Endothelial cell of umbilical vein (primary cell): ENCODE data around the gene ZNG1F. TPM values are rescaled to one million over a fixed set of nuclear protein-coding genes. Genes with fewer than 3 reads are reported as not detected.
A peak's percentile ranks its signal among the peaks of the same experiment; 100 is the strongest.
"Not testable (repeated sequence)": the region's sequence is repeated elsewhere in the genome, so short reads cannot be mapped to it uniquely, and the experiment has no call there.

Experiments used
- BruUV-seq: library from RNA; stranded (reverse); fragments of 400-500 nt; replicated peaks from 2 replicates; lab custom pipeline; 2021; lab: Mats Ljungman, UMichigan
- CTCF ChIA-PET: fragments of 300-600, 350-600 bp; sonication (Branson Sonifier 250); formaldehyde crosslinking; loops from one replicate; lab custom pipeline; 2021; ENCODE audit warnings: antibody characterized with exemption, inconsistent platforms; lab: Charles Lee
- POLR2A ChIA-PET: fragments of 300-600, 350-600 bp; sonication (Branson Sonifier 250); formaldehyde crosslinking; loops from one replicate; lab custom pipeline; 2021; ENCODE audit warnings: antibody characterized with exemption, inconsistent platforms; lab: Charles Lee
- DNase-seq: peaks from one replicate; pipeline ENCODE4 v3.0.0-alpha.2; 2011; ENCODE audit warnings: low read depth, low spot score
- FAIRE-seq: peaks from 2 replicates; lab custom pipeline; 2011; peaks lifted over from hg19 to GRCh38; lab: Jason Lieb, UNC
- H2AFZ ChIP-seq: 2 replicates; pipeline ENCODE4 v1.6.0; 2012; ENCODE audit warnings: low read depth, low read length, control low read depth, inconsistent platforms
- H3K27ac ChIP-seq: 2 replicates; pipeline ENCODE4 v1.5.1; 2011; ENCODE audit warnings: low read depth, mild to moderate bottlenecking, control low read depth, low read length, moderate library complexity; ENCODE audit not compliant: insufficient read depth
- H3K27me3 ChIP-seq, 2 experiments: 2 replicates each; pipeline versions ENCODE4 v1.6.0 to v1.6.1; 2011; ENCODE audit warnings: low read length in 2 of 2, mixed read lengths in 1 of 2; ENCODE audit not compliant: control insufficient read depth in 2 of 2, insufficient read depth in 2 of 2
- H3K36me3 ChIP-seq, 2 experiments: 2 replicates in 1 of 2; 3 replicates in 1 of 2; pipeline ENCODE4 v1.5.1; 2011; ENCODE audit warnings: low read length in 2 of 2, mild to moderate bottlenecking in 1 of 2, moderate library complexity in 1 of 2; ENCODE audit not compliant: control insufficient read depth in 2 of 2, insufficient read depth in 2 of 2; ENCODE audit errors: extremely low read depth in 1 of 2
- H3K4me1 ChIP-seq: 3 replicates; pipeline ENCODE4 v1.5.1; 2011; ENCODE audit warnings: mild to moderate bottlenecking, low read length; ENCODE audit not compliant: control insufficient read depth, insufficient read depth; ENCODE audit errors: extremely low read depth
- H3K4me2 ChIP-seq: 2 replicates; pipeline ENCODE4 v1.6.1; 2011; ENCODE audit warnings: low read length, control low read depth, mixed read lengths; ENCODE audit not compliant: insufficient read depth
- H3K4me3 ChIP-seq, 3 experiments: fragments of 200-600 bp in 1 of 3; sonication (generic), shearing (Covaris generic) in 1 of 3; replicated peaks in 1 of 3; 2 replicates each; pipeline ENCODE4 v1.5.1; 2011 to 2016; ENCODE audit warnings: control low read depth in 3 of 3, low read length in 3 of 3, mild to moderate bottlenecking in 2 of 3, inconsistent platforms in 1 of 3, low read depth in 1 of 3, moderate library complexity in 1 of 3; ENCODE audit not compliant: insufficient read depth in 1 of 3
- H3K79me2 ChIP-seq: 2 replicates; pipeline ENCODE4 v1.6.0; 2012; ENCODE audit warnings: low read length, inconsistent platforms; ENCODE audit not compliant: control insufficient read depth, insufficient read depth
- H3K9ac ChIP-seq: replicated peaks from 2 replicates; pipeline ENCODE3; 2011; ENCODE audit warnings: low read length, control low read depth; ENCODE audit not compliant: insufficient read depth; ENCODE audit errors: extremely low read depth
- H3K9me1 ChIP-seq: replicated peaks from 3 replicates; pipeline ENCODE4 v1.6.0; 2011; ENCODE audit warnings: mild to moderate bottlenecking, low read length; ENCODE audit not compliant: control insufficient read depth, insufficient read depth; ENCODE audit errors: extremely low read depth
- H3K9me3 ChIP-seq: replicated peaks from 2 replicates; pipeline ENCODE4 v1.5.1; 2012; ENCODE audit warnings: low read length, inconsistent platforms; ENCODE audit not compliant: control insufficient read depth, insufficient read depth
- H4K20me1 ChIP-seq: replicated peaks from 2 replicates; pipeline ENCODE3; 2011; ENCODE audit warnings: mild to moderate bottlenecking, low read length; ENCODE audit not compliant: control insufficient read depth, insufficient read depth; ENCODE audit errors: extremely low read depth
- EZH2 ChIP-seq: IDR thresholded peaks from 2 replicates; pipeline ENCODE4 v1.6.1; 2012; ENCODE audit warnings: borderline replicate concordance, low read depth, mild to moderate bottlenecking, moderate library complexity, low read length, inconsistent platforms; ENCODE audit not compliant: severe bottlenecking
- MYC ChIP-seq: IDR thresholded peaks from one replicate; pipeline ENCODE4 v1.6.1; 2011; ENCODE audit warnings: mild to moderate bottlenecking, low read depth, low read length
- dilution Hi-C: fragments of 300-500 bp; cut with MboI; formaldehyde crosslinking; loops from one replicate; pipeline ENCODE4 v1.15.0; 2019; ENCODE audit warnings: low sequenced_read_pairs; ENCODE audit not compliant: extremely low pct_ligation_motif_present
- intact Hi-C: fragments of 100-400 bp; cut with micrococcal nuclease; formaldehyde crosslinking; loops from one replicate; pipeline ENCODE4 v1.10.0; 2022
- polyA plus RNA-seq, 4 experiments: library from polyadenylated mRNA; depleted of rRNA in 3 of 4; stranded (reverse) in 3 of 4; unstranded in 1 of 4; fragments of >200 nt; gene quantifications; 2 replicates each; pipeline versions ENCODE4 v1.2.1 to v1.2.3, GENCODE V29; 2011 to 2012; ENCODE audit warnings: missing spikeins in 1 of 4
- total RNA-seq: library from RNA; stranded (reverse); gene quantifications from 2 replicates; pipeline ENCODE4 v1.2.3, GENCODE V29; 2021

The ZNG1F gene
- total and polyA plus RNA-seq, 2 donors (not counting 3 experiments of a cell fraction or from before 2014, with no cell fraction given), result 7.3 to 20.4 TPM

DNA sequence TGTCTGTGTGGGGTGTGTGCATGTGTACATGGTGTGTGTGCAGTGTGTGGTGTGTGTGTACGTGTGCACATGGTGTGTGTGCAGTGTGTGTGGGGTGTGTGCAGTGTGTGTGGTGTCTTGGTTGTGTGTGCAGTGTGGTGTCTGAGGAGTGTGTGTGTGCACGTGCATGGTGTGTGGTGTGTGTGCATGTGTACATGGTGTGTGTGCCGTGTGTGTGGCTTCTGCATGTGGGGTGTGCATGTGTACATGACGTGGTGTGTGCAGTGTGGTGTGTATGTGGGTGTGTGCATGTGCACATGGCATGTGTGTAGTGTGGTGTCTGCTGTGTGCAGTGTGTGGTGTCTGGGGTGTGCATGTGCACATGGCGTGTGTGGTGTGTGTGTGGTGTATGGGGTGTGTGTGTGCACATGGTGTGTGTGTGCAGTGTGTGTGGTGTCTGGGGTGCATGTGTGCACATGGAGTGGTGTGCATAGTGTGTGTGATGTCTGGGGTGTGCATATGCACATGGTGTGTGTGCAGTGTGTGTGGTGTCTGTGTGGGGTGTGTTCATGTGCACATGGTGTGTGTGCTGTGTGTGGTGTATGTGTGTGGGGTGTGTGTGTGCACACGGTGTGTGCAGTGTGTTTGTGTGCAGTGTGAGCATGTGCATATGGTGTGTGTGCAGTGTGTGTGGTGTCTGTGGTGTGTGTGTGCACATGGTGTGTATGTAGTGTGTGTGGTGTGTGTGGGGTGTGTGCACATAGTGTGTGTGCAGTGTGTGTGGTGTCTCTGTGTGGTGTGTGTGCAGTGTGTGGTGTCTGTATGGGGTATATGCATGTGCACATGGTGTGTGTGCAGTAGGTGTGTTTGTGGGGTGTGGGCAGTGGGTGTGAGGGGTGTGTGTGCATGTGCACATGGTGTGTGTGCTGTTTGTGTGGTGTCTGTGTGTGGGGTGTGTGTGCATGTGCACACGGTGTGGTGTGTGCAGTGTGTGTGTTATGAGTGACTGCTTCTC lies 40.6 kb upstream of the ZNG1F start:
- Histone ChIP-seq H3K4me1 (no peaks in the 10 kb centered on the region), H3K4me3 (no peak overlapping the region), H4K20me1 (no peaks in the 10 kb centered on the region), H3K27me3 (peaks cover 0 to 2% of the 10 kb centered on the region in 2 experiments), H3K9me3 (peaks cover 3% of the 10 kb centered on the region), H3K79me2 (no peaks in the 10 kb centered on the region), H3K9ac (no peak overlapping the region), H3K4me2 (no peak overlapping the region), H3K36me3 (no peaks in the 10 kb centered on the region), H2AFZ (no peak overlapping the region), H3K9me1 (no peaks in the 10 kb centered on the region), H3K27ac (no peak overlapping the region)
- POLR2A ChIA-PET, result no interaction called here
- intact Hi-C loops (no loop called here), dilution Hi-C loops (no loop called here)
- peak; percentile 1 for TF ChIP-seq MYC
- TF ChIP-seq EZH2, result no peak
- DNase-seq (peak; percentile 55), FAIRE-seq (no peak)
- BruUV-seq, result no TSS peak
- CTCF ChIA-PET, result no interaction called here

- H3K9me1 ChIP-seq, BruUV-seq, H3K79me2 ChIP-seq, H3K9ac ChIP-seq, H3K36me3 ChIP-seq, dilution Hi-C loops, H3K9me3 ChIP-seq, H3K4me2 ChIP-seq, H3K4me1 ChIP-seq, H3K27ac ChIP-seq, H4K20me1 ChIP-seq, intact Hi-C loops, POLR2A ChIA-PET, H3K4me3 ChIP-seq, CTCF ChIA-PET, H3K27me3 ChIP-seq, H2AFZ ChIP-seq, FAIRE-seq, DNase-seq: not testable (repeated sequence)
These were observed 30.7 kb upstream of the ZNG1F start for GRCh38 chr9:41219831-41220230.

GRCh38 chr9:41188439-41188838 lies 678 bp downstream of the ZNG1F start:
- POLR2A ChIA-PET, H2AFZ ChIP-seq, DNase-seq, H3K4me1 ChIP-seq, H3K9me1 ChIP-seq, H4K20me1 ChIP-seq, H3K79me2 ChIP-seq, H3K9ac ChIP-seq, H3K27me3 ChIP-seq, H3K4me3 ChIP-seq, intact Hi-C loops, FAIRE-seq, H3K9me3 ChIP-seq, H3K4me2 ChIP-seq, dilution Hi-C loops, BruUV-seq, H3K27ac ChIP-seq, H3K36me3 ChIP-seq, CTCF ChIA-PET: not testable (repeated sequence)

DNA sequence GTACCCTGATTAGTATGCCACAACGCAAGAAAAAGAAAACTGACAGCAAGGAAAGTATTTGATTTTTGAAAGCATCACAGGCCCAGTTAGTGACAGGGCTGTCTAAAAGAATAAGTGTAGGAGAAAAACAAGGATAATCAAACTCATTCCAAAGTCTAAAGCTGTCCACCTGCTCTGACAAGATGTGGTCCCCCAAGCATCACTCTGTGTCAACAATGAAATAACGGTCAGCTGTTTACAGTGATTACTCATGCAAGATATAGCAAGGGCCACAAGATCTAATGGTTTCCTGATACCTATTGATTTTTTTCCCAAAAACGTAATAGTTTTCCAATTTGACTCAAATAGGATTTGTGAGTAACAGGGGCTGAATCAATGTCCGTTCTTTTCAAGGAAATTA lies 14.1 kb downstream of the ZNG1F start:
- intact Hi-C loops, CTCF ChIA-PET, dilution Hi-C loops, H3K36me3 ChIP-seq, H2AFZ ChIP-seq, H3K4me2 ChIP-seq, H3K9me3 ChIP-seq, POLR2A ChIA-PET, H3K79me2 ChIP-seq, H3K9ac ChIP-seq, BruUV-seq, H3K9me1 ChIP-seq, H3K4me1 ChIP-seq, H4K20me1 ChIP-seq, H3K27me3 ChIP-seq, H3K4me3 ChIP-seq, H3K27ac ChIP-seq, FAIRE-seq: not testable (repeated sequence)
- peak; percentile 0 for DNase-seq
